HCT116 (cell line): ENCODE data around the gene CCL4L2. TPM values are rescaled to one million over a fixed set of nuclear protein-coding genes. Genes with fewer than 3 reads are reported as not detected.

Experiments used
- ATAC-seq: fragments of 200-7000 bp; cut with Tn5 transposase; 2 replicates; pipeline ENCODE4 v1.9.1; 2020; ENCODE audit warnings: mild to moderate bottlenecking, moderate library complexity
- BruUV-seq: library from RNA; stranded (reverse); fragments of 400-500 nt; replicated peaks from 2 replicates; lab custom pipeline; 2021; lab: Mats Ljungman, UMichigan
- CTCF ChIA-PET: fragments of 300-600 bp; sonication (Branson Sonifier 250); formaldehyde crosslinking; loops from one replicate; lab custom pipeline; 2021; ENCODE audit warnings: antibody characterized with exemption; lab: Charles Lee
- POLR2A ChIA-PET: fragments of 300-600, 350-600 bp; sonication (Branson Sonifier 250); formaldehyde crosslinking; loops from one replicate; lab custom pipeline; 2021; ENCODE audit warnings: antibody characterized with exemption; lab: Charles Lee
- RAD21 ChIA-PET, 2 experiments: fragments of 300-600 bp; sonication (Branson Sonifier 250); formaldehyde crosslinking; loops; one replicate each; lab custom pipeline; 2023; ENCODE audit warnings: low total read pairs in 2 of 2; ENCODE audit not compliant: uncharacterized antibody in 2 of 2, unreplicated experiment in 2 of 2, low non-redundant PET in 1 of 2; lab: Charles Lee
- DNase-seq: peaks from one replicate; pipeline ENCODE4 v3.0.0-alpha.2; 2010; ENCODE audit warnings: low read depth, low spot score
- H2AFZ ChIP-seq: fragments of 200-600 bp; shearing (Covaris generic), sonication (generic); 2 replicates; pipeline ENCODE4 v1.6.1; 2017; ENCODE audit warnings: low read depth, mixed run types, mixed read lengths, antibody characterized with exemption, low read length; ENCODE audit not compliant: poor library complexity, severe bottlenecking
- H3K27ac ChIP-seq: 2 replicates; pipeline ENCODE4 v1.5.1; 2012; ENCODE audit warnings: low read depth, low read length
- H3K27me3 ChIP-seq: fragments of 200-600 bp; sonication (generic); 2 replicates; pipeline ENCODE4 v1.6.1; 2016; ENCODE audit warnings: mixed run types, low read length, mixed read lengths; ENCODE audit not compliant: insufficient read depth
- H3K36me3 ChIP-seq, 2 experiments: fragments of 200-500 bp in 1 of 2; fragments of 200-600 bp in 1 of 2; sonication (Bioruptor generic) in 1 of 2; sonication (generic) in 1 of 2; 2 replicates each; pipeline versions ENCODE4 v1.5.1 to v1.6.1; 2014 to 2016; ENCODE audit warnings: low read length in 2 of 2, inconsistent platforms in 1 of 2, mixed read lengths in 1 of 2, mixed run types in 1 of 2; ENCODE audit not compliant: insufficient read depth in 2 of 2, control insufficient read depth in 1 of 2
- H3K4me1 ChIP-seq, 2 experiments: fragments of 200-600 bp in 1 of 2; sonication (generic) in 1 of 2; 2 replicates each; pipeline versions ENCODE4 v1.5.1 to v1.6.1; 2012 to 2017; ENCODE audit warnings: low read length in 2 of 2, inconsistent platforms in 1 of 2, mild to moderate bottlenecking in 1 of 2, mixed read lengths in 1 of 2, mixed run types in 1 of 2, moderate library complexity in 1 of 2; ENCODE audit not compliant: insufficient read depth in 2 of 2, control insufficient read depth in 1 of 2
- H3K4me2 ChIP-seq: fragments of 200-600 bp; sonication (generic); 2 replicates; pipeline ENCODE4 v1.6.1; 2017; ENCODE audit warnings: mixed run types, low read length, mixed read lengths
- H3K4me3 ChIP-seq, 2 experiments: fragments of 200-600 bp in 1 of 2; sonication (generic) in 1 of 2; replicated peaks in 1 of 2; 2 replicates each; pipeline ENCODE4 v1.5.1; 2011 to 2016; ENCODE audit warnings: low read length in 2 of 2, control low read depth in 1 of 2, low read depth in 1 of 2, mild to moderate bottlenecking in 1 of 2, mixed read lengths in 1 of 2, mixed run types in 1 of 2
- H3K79me2 ChIP-seq: fragments of 200-600 bp; sonication (generic); 2 replicates; pipeline ENCODE4 v1.6.1; 2017; ENCODE audit warnings: mild to moderate bottlenecking, mixed run types, low read length, moderate library complexity, mixed read lengths; ENCODE audit not compliant: insufficient read depth
- H3K9ac ChIP-seq: fragments of 200-600 bp; sonication (generic); 2 replicates; pipeline ENCODE4 v1.6.1; 2016; ENCODE audit warnings: low read length, mixed read lengths
- H3K9me2 ChIP-seq: fragments of 200-600 bp; sonication (generic), shearing (Covaris generic); 2 replicates; pipeline ENCODE4 v1.6.1; 2017; ENCODE audit warnings: mixed run types, mild to moderate bottlenecking, moderate library complexity; ENCODE audit not compliant: insufficient read depth
- H3K9me3 ChIP-seq, 2 experiments: fragments of 200-500 bp in 1 of 2; fragments of 200-600 bp in 1 of 2; sonication (Bioruptor generic) in 1 of 2; sonication (generic) in 1 of 2; 2 replicates each; pipeline ENCODE4 v1.6.1; 2014 to 2017; ENCODE audit warnings: low read length in 2 of 2, mixed read lengths in 2 of 2, inconsistent platforms in 1 of 2, low read depth in 1 of 2, mild to moderate bottlenecking in 1 of 2, mixed run types in 1 of 2, moderate library complexity in 1 of 2; ENCODE audit not compliant: control insufficient read depth in 1 of 2, insufficient read depth in 1 of 2
- H4K20me1 ChIP-seq: fragments of 200-600 bp; sonication (generic), shearing (Covaris generic); 2 replicates; pipeline ENCODE4 v1.6.1; 2017; ENCODE audit warnings: mixed run types, mild to moderate bottlenecking, moderate library complexity; ENCODE audit not compliant: insufficient read depth
- CEBPB ChIP-seq: IDR thresholded peaks from 2 replicates; pipeline ENCODE4 v1.6.1; 2012; ENCODE audit warnings: low read depth
- EGR1 ChIP-seq: IDR thresholded peaks from 2 replicates; pipeline ENCODE4 v1.6.1; 2012; ENCODE audit warnings: low read depth
- EZH2 ChIP-seq: fragments of 200-600 bp; sonication (generic); IDR thresholded peaks from 2 replicates; pipeline ENCODE4 v1.6.1; 2017; ENCODE audit warnings: antibody characterized with exemption, mixed run types
- POLR2AphosphoS5 ChIP-seq: IDR thresholded peaks from 2 replicates; pipeline ENCODE4 v1.6.1; 2011; ENCODE audit warnings: mild to moderate bottlenecking, low read depth, low read length, moderate library complexity
- SIN3A ChIP-seq: IDR thresholded peaks from 2 replicates; pipeline ENCODE4 v1.6.1; 2012; ENCODE audit warnings: low read depth
- TCF7L2 ChIP-seq: IDR thresholded peaks from 2 replicates; pipeline ENCODE4 v1.7.0; 2011; ENCODE audit warnings: borderline replicate concordance, inconsistent platforms; ENCODE audit not compliant: insufficient read depth, insufficient read length; ENCODE audit errors: extremely low read depth
- YY1 ChIP-seq: IDR thresholded peaks from 2 replicates; pipeline ENCODE4 v1.6.1; 2011; ENCODE audit warnings: low read length, low read depth, moderate library complexity, mild to moderate bottlenecking; ENCODE audit not compliant: insufficient replicate concordance; ENCODE audit errors: extremely low read depth
- ZFX ChIP-seq: fragments of 450-650 bp; IDR thresholded peaks from 2 replicates; pipeline ENCODE4 v1.6.1; 2017
- intact Hi-C: fragments of 100-400 bp; cut with micrococcal nuclease; formaldehyde crosslinking; loops from 2 replicates; pipeline ENCODE4 v1.10.0; 2022
- total RNA-seq: library from RNA; stranded (reverse); gene quantifications from one replicate; pipeline ENCODE4 v1.2.1, GENCODE V29; 2021; ENCODE audit not compliant: unreplicated experiment
- TF ChIP-seq, protein P1 (sequence below): IDR thresholded peaks from 2 replicates; pipeline ENCODE4 v1.6.1; 2012; ENCODE audit warnings: low read depth
- TF ChIP-seq, protein P2 (sequence below): IDR thresholded peaks from 2 replicates; pipeline ENCODE4 v1.6.1; 2012

Gene CCL4L2
- total RNA-seq, 1 experiment from 2014 or later, result 0.37 TPM

DNA sequence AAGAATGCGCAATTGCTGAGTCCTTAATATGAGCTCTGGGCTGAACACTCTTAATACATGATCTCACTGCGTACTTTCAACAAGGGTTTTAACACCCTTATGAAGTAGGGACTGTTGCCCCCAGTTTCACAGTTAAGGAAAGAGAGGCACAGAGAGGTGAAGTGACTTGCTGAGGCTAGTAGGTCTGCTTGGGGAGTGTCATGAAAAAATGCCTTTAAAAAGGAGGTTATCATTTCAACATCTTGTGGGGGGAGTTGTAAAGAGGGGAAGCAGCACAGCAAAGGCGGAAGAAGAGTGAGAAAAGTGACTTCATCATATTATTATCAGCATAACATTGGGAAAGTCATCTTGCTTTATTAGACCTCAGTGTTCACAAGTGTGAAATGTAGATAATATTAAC lies 2.1 kb downstream of the CCL4L2 start:
- Histone ChIP-seq H3K9me2 (no peaks in the 10 kb centered on the region), H3K9ac (no peak overlapping the region), H3K4me3 (no peak overlapping the region), H3K79me2 (no peaks in the 10 kb centered on the region), H3K4me2 (no peak overlapping the region), H3K27me3 (peaks cover 20% of the 10 kb centered on the region; the same call in 1 of the 2 replicates), H4K20me1 (no peaks in the 10 kb centered on the region), H3K27ac (no peak overlapping the region), H2AFZ (no peak overlapping the region), H3K36me3 (no peaks in the 10 kb centered on the region), H3K4me1 (no peaks in the 10 kb centered on the region), H3K9me3 (no peaks in the 10 kb centered on the region)
- CTCF ChIA-PET, result no interaction called here
- no TSS peak for BruUV-seq
- POLR2A ChIA-PET, result no interaction called here
- TF ChIP-seq POLR2AphosphoS5, result no peak
- TF ChIP-seq EGR1, result no peak
- TF ChIP-seq, protein P1, sequence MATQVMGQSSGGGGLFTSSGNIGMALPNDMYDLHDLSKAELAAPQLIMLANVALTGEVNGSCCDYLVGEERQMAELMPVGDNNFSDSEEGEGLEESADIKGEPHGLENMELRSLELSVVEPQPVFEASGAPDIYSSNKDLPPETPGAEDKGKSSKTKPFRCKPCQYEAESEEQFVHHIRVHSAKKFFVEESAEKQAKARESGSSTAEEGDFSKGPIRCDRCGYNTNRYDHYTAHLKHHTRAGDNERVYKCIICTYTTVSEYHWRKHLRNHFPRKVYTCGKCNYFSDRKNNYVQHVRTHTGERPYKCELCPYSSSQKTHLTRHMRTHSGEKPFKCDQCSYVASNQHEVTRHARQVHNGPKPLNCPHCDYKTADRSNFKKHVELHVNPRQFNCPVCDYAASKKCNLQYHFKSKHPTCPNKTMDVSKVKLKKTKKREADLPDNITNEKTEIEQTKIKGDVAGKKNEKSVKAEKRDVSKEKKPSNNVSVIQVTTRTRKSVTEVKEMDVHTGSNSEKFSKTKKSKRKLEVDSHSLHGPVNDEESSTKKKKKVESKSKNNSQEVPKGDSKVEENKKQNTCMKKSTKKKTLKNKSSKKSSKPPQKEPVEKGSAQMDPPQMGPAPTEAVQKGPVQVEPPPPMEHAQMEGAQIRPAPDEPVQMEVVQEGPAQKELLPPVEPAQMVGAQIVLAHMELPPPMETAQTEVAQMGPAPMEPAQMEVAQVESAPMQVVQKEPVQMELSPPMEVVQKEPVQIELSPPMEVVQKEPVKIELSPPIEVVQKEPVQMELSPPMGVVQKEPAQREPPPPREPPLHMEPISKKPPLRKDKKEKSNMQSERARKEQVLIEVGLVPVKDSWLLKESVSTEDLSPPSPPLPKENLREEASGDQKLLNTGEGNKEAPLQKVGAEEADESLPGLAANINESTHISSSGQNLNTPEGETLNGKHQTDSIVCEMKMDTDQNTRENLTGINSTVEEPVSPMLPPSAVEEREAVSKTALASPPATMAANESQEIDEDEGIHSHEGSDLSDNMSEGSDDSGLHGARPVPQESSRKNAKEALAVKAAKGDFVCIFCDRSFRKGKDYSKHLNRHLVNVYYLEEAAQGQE, result no peak
- TF ChIP-seq, protein P2, sequence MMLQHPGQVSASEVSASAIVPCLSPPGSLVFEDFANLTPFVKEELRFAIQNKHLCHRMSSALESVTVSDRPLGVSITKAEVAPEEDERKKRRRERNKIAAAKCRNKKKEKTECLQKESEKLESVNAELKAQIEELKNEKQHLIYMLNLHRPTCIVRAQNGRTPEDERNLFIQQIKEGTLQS, result no peak
- TF ChIP-seq ZFX, result no peak
- no peak for TF ChIP-seq SIN3A
- TF ChIP-seq YY1, result no peak
- no peak for TF ChIP-seq TCF7L2
- TF ChIP-seq CEBPB, result no peak
- TF ChIP-seq EZH2, result no peak
- intact Hi-C loops, result no loop called here
- DNase-seq (no peak), ATAC-seq (no peak)
- RAD21 ChIA-PET, result no interaction called here
